ENCODE data around the gene RBPJ. TPM values are rescaled to one million over a fixed set of nuclear protein-coding genes. Genes with fewer than 3 reads are reported as not detected.

Gene RBPJ
- total RNA-seq, 1 experiment from 2014 or later: 53.8 TPM

DNA sequence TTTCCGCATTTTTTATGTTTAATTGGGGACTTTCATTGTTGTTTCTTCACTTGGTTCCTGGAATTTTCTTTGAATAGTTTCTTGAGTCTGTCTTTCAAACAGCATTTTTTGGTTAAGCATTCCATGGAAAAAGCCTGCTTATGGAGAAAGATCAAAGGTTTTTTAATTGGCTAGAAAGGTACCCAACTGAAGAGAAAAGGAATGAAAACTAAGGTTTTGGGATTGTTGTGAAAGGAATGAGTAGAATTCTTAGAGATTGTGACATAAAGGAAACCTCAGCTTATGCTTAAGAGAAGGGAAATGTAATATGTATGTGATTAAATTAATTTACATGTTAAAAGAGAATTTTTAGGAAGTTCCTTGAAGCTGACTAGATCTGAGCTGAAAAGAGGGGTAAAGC, 86.7 kb downstream of the RBPJ start:
- Histone ChIP-seq H3K4me2 (no peak overlapping the region), H3K9me2 (ENCODE audit: insufficient read depth) (no peaks in the 10 kb centered on the region), H2AFZ (no peak overlapping the region), H4K20me1 (ENCODE audit: insufficient read depth) (no peaks in the 10 kb centered on the region), H3K9me3 (ENCODE audit: insufficient read depth, low read depth) (no peaks in the 10 kb centered on the region), H3K27ac (no peak overlapping the region), H3K36me3 (ENCODE audit: low read depth) (0 out of 2 replicates have a peak, but pooled peaks cover 11% of the 10 kb centered on the region), H3K4me1 (replicated peaks; ENCODE audit: insufficient read depth) (no peaks in the 10 kb centered on the region), H3K4me3 (no peak overlapping the region), H3F3A (ENCODE audit: insufficient read depth, low read depth) (peaks cover 6% of the 10 kb centered on the region), H3K27me3 (ENCODE audit: insufficient read depth, low read depth) (no peaks in the 10 kb centered on the region), H3K79me2 (ENCODE audit: low read depth) (no peaks in the 10 kb centered on the region)
- DNase-seq: no peak
- CTCF ChIA-PET: interaction anchor here (0.6 to 1.0 kb wide), 4 partner anchors 21 to 553 kb away, joined by 3 to 16 read pairs (median 3); no protein-coding TSS in a partner anchor
- intact Hi-C loops (cut with micrococcal nuclease; ENCODE audit: unreplicated experiment): no loop called here
- no peak for TF ChIP-seq EZH2 (IDR thresholded peaks at IDR 0.05; ENCODE audit: low read depth)
- TF ChIP-seq, protein P1, sequence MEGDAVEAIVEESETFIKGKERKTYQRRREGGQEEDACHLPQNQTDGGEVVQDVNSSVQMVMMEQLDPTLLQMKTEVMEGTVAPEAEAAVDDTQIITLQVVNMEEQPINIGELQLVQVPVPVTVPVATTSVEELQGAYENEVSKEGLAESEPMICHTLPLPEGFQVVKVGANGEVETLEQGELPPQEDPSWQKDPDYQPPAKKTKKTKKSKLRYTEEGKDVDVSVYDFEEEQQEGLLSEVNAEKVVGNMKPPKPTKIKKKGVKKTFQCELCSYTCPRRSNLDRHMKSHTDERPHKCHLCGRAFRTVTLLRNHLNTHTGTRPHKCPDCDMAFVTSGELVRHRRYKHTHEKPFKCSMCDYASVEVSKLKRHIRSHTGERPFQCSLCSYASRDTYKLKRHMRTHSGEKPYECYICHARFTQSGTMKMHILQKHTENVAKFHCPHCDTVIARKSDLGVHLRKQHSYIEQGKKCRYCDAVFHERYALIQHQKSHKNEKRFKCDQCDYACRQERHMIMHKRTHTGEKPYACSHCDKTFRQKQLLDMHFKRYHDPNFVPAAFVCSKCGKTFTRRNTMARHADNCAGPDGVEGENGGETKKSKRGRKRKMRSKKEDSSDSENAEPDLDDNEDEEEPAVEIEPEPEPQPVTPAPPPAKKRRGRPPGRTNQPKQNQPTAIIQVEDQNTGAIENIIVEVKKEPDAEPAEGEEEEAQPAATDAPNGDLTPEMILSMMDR (conservative IDR thresholded peaks at IDR 0.05): no peak
- BruUV-seq (replicated peaks): no TSS peak
- POLR2A ChIA-PET (ENCODE audit: unreplicated experiment): interaction anchor here (0.6 kb wide), 1 partner anchor 412 kb away, joined by 12 read pairs; no protein-coding TSS in a partner anchor

DNA sequence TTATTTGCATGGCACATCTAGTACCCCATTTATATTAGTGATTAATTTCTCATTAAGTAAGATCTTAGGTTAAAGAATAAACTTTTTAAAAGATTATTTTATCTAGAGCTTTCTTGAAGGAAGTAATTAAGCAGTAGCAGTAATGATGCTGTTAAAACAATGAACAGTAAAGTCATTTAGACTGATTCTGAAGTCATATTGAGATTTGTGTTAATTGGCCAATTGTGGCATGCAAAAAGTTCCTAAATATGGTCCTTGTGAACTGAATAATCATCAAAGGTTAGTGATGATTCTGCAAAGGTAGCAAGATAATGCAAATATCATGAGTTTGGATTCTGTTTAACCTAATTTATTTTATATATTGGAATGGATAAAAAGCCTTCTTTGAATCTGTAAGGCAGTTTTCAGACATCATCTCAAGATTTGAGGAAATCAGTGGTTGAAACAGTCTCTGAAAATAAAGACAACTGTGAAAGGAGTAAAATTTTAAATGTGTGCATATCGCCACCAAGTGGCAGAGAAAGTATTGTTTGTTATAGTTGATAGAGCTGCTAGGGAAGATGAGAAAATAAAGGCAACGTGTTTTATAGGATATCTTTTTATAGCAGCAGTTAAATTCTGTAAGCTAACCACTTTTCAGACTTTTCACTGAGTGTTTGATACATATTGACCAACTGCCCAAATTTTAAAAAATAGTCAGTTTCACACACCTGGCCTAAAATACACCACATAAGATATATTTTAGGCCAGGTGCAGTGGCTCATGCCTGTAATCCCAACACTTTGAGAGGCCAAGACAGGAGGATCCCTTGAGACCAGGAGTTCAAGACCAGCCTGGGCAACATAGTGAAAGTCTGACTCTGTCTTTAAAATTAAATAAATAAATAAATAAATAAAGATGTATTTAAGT, 89.8 kb downstream of the RBPJ start:
- H3K79me2 ChIP-seq (ENCODE audit: low read depth): no peaks in the 10 kb centered on the region
- peak; percentile 5 to 39 for DNase-seq
- no peaks in the 10 kb centered on the region for H3K9me3 ChIP-seq (ENCODE audit: insufficient read depth, low read depth)
- no peaks in the 10 kb centered on the region for H4K20me1 ChIP-seq (ENCODE audit: insufficient read depth)
- 0 out of 2 replicates have a peak, but pooled peaks cover 8% of the 10 kb centered on the region for H3K36me3 ChIP-seq (ENCODE audit: low read depth)
- H2AFZ ChIP-seq: no peak overlapping the region
- H3K4me3 ChIP-seq: no peak overlapping the region
- H3K27ac ChIP-seq: no peak overlapping the region
- BruUV-seq (replicated peaks): no TSS peak
- H3K27me3 ChIP-seq (ENCODE audit: insufficient read depth, low read depth): no peaks in the 10 kb centered on the region
- intact Hi-C loops (cut with micrococcal nuclease; ENCODE audit: unreplicated experiment): loop anchor here (2.0 to 10.0 kb wide), 5 partner anchors 328 to 970 kb away; no protein-coding TSS in a partner anchor
- POLR2A ChIA-PET (ENCODE audit: unreplicated experiment): no interaction called here
- H3K4me1 ChIP-seq (replicated peaks; ENCODE audit: insufficient read depth): no peaks in the 10 kb centered on the region
- H3K4me2 ChIP-seq: no peak overlapping the region
- CTCF ChIA-PET: interaction anchor here (0.7 to 1.1 kb wide), 3 partner anchors 88 to 422 kb away, joined by 3 to 4 read pairs (median 3); no protein-coding TSS in a partner anchor
- H3K9me2 ChIP-seq (ENCODE audit: insufficient read depth): no peaks in the 10 kb centered on the region
- TF ChIP-seq EZH2 (IDR thresholded peaks at IDR 0.05; ENCODE audit: low read depth): no peak
- TF ChIP-seq, protein P1 (conservative IDR thresholded peaks at IDR 0.05): peak; percentile 74
- peaks cover 6% of the 10 kb centered on the region for H3F3A ChIP-seq (ENCODE audit: insufficient read depth, low read depth)

DNA sequence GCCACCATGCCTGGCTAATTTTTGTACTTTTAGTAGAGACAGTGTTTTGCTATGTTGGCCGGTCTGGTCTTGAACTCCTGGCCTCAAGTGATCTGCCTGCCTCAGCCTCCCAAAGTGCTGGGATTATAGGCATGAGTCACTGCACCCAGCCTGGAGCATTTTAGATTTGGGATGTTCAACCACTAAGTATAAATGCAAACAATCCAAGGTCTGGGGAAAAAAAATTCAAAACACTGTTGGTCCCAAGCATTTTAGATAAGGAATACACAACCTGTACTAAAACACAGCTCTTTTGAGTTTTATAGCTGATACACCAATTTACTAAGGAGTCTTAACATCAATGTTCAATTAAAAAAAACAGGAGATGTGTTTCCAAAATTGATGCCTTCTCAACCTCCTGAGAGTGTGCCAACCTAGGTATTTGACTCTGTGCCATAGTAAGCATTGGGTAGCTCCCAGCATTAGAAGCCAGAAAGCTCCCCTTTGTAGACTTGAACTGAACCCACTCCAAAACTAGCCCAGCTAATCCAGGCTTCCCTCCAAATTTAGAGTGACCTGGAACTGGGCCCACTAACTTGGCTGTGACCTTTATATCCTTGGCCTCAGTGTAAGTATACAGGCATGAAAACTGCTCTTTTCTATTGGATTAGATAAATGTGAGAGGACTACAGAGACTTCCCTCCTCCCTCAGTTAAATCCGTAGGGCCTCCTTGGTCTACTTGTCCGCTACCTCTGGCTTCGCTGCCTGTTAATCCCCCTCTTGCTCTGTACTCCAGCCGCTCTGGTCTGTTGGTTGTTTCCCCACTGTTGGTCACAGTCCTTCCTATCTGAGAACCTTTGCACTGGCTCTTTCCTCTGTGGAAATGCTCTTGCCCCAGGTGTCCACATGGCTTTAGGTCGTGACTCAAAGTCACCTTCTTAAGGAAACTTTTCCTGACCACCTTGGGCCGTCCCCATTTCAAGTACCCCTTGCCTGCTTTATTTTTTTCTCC, 91.9 kb downstream of the RBPJ start:
- ChIA-PET CTCF (no interaction called here), POLR2A (ENCODE audit: unreplicated experiment) (interaction anchor here (0.7 kb wide), 1 partner anchor 375 kb away, joined by 3 read pairs; no protein-coding TSS in a partner anchor)
- H3K4me1 ChIP-seq (replicated peaks; ENCODE audit: insufficient read depth): no peaks in the 10 kb centered on the region
- BruUV-seq (replicated peaks): no TSS peak
- H3K79me2 ChIP-seq (ENCODE audit: low read depth): no peaks in the 10 kb centered on the region
- no peaks in the 10 kb centered on the region for H4K20me1 ChIP-seq (ENCODE audit: insufficient read depth)
- no peak overlapping the region for H3K4me2 ChIP-seq
- intact Hi-C loops (cut with micrococcal nuclease; ENCODE audit: unreplicated experiment): loop anchor here (5.0 to 10.0 kb wide), 2 partner anchors 330 to 488 kb away; no protein-coding TSS in a partner anchor
- H3K9me3 ChIP-seq (ENCODE audit: insufficient read depth, low read depth): no peaks in the 10 kb centered on the region
- no peak overlapping the region for H2AFZ ChIP-seq
- no peak overlapping the region for H3K4me3 ChIP-seq
- H3F3A ChIP-seq (ENCODE audit: insufficient read depth, low read depth): peaks cover 6% of the 10 kb centered on the region; the same call in 1 of the 2 replicates
- TF ChIP-seq EZH2 (IDR thresholded peaks at IDR 0.05; ENCODE audit: low read depth): no peak
- TF ChIP-seq, protein P1 (conservative IDR thresholded peaks at IDR 0.05): no peak
- H3K27me3 ChIP-seq (ENCODE audit: insufficient read depth, low read depth): no peaks in the 10 kb centered on the region
- no peaks in the 10 kb centered on the region for H3K9me2 ChIP-seq (ENCODE audit: insufficient read depth)
- no peaks in the 10 kb centered on the region for H3K36me3 ChIP-seq (ENCODE audit: low read depth)
- no peak for DNase-seq
- no peak overlapping the region for H3K27ac ChIP-seq
